Measurements from ENCODE around the gene KIAA0825.
"Not testable (repeated sequence)": the region's sequence is repeated elsewhere in the genome, so short reads cannot be mapped to it uniquely, and the experiment has no call there.

Gene KIAA0825

DNA sequence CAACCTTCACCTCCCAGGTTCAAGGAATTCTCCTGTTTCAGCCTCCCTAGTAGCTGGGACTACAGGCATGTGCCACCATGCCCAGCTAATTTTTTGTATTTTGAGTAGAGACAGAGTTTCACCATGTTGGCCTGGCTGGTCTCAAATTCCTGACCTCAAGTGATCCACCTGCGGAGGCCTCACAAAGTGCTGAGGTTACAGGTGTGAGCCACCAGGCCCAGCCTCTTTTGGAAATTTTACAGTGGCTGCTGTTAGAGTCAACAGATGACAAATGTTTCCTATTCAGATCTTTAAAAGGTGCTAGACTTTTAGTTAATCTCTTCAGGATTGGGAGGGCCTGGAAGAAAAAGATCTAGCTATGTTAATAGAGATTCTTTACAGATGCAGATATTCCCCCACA is 45.1 kb downstream of the KIAA0825 start:
- not testable (repeated sequence) for DNase-seq (ENCODE audit: low read depth)

DNA sequence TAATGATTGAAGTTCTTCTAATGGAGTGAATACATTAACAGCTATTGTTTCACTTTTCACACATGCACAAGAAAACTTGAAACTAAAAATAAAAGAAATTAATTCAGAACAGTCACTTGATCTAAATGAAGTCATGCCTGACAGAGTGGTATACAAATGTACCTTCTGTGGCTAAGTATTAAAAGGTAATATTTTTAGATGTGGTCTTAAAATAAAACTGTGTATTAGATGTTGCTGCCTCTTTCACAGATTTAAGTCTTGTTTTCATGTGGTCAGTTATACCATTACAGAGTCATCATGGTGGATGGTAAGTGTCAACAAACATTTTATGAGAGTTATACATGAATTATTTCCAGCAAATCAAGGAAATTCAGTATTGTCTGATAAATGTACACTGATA is 47.0 kb downstream of the KIAA0825 start:
- DNase-seq (ENCODE audit: low read depth), result no peak

DNA sequence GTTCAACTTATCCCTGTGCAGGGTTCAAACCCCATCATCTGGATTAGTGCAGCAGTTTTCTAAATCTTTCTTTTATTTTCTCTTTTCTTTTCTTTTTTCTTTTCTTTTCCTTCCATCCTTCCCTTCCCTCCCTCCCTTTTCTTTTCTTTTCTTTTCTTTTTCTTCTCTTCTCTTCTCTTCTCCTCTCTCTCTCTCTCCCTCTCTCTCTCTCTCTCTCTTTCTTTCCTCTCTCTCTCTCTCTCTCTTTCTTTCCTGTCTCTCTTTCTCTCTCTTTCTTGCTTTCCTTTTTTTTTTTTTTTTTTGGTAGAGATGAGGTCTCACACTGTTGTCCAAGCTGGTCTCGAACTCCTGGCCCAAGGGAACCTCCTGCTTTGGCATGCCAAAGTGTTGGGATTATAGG is 53.6 kb downstream of the KIAA0825 start:
- no peak for DNase-seq (ENCODE audit: low read depth)

DNA sequence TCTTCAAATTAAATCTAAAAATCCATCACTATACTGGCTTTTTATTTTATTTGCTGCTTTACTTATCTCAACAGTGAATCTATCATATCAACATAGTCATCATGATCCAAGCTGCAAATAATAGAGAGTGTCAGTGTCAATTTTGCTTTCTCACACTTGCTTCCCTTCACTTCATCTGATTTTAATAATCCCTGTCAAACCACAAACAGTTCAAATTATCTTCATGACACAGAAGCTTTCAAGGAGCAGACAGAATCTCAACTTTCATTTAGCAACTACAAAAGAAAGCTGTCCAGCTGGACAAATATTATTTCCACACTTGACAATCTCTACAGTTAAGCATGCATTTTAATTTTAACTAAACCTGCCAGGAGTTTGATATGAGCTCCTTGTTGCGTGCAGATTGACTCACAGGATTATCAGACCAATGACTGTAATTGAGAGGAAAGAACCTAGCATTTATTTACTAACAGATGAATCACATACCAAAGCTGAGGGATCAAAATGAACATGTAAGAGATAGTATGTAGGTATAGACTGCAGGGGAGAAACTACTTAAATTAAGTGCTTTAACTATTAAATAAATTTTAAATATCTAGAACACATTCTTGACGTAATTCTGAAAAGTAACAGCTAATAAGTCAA is 56.0 kb downstream of the KIAA0825 start:
- DNase-seq (ENCODE audit: low read depth), result no peak

DNA sequence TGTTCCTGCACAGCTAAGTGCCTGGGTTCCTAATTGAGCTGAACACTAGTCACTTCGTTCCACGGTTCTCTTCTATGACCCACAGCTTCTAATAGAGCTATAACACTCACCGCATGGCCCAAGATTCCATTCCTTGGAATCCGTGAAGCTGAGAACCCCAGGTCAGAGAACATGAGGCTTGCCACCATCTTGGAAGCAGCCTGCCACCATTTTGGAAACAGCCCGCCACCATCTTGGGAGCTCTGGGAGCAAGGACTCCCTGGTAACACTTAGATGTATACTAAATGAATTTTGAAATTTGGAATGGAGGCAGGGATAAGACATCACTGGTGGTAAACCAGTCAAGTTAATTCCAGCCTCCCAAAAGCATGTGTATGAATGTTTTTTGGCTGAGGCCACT is 60.4 kb downstream of the KIAA0825 start:
- no peak for DNase-seq (ENCODE audit: low read depth)

DNA sequence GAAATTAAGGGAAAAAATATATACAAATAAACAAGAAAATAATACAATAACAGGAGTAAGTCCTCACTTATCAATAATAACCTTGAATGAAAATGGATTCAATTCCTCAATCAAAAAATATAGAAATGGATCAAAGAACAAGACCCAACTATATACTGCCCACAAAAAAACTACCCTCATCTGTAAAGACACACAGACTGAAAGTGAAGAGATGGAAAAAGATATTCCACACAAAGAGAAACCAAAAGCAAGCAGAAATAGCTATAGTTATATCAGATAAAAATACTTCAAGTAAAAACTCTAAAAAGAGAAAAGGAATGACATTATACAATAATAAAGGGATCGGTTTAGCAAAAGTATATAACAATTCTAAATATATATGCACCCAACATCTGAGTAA is 66.5 kb downstream of the KIAA0825 start:
- no peak for DNase-seq (ENCODE audit: low read depth)

DNA sequence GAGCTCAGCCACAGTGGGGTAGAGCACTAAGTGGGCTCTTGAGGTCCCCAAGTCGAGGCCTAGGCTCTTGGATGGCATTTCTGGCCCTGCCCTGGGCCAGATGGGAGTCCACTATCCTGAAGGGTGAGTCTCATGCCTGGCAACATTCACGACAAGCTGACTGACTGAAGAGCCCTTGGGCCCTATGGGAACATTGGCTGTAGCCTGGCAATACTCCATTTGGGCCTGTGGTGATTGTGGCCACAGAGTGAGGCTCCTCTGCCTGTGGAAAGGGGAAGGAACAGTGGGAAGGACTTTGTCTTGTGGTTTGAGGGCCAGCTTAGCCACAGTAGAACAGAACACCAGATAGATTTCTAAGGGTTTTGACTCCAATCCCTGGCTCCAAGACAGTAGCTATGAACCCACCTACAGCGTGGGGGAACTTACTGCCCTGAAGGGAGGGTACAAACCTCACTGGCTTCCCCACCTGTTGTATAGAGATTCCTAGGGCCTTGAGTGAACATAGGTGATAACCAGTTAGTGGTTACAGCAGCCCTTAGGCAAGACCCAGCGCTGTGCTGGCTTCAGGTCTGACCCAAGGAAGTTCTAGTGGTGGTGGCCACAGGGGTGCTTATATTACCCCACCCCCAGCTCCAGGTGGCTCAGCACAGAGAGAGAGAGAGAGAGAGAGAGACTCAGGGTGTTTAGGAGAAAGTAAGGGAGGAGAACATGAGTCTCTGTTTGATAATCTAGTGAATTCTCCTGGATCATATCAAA is 72.4 kb downstream of the KIAA0825 start:
- DNase-seq (ENCODE audit: low read depth), result no peak

DNA sequence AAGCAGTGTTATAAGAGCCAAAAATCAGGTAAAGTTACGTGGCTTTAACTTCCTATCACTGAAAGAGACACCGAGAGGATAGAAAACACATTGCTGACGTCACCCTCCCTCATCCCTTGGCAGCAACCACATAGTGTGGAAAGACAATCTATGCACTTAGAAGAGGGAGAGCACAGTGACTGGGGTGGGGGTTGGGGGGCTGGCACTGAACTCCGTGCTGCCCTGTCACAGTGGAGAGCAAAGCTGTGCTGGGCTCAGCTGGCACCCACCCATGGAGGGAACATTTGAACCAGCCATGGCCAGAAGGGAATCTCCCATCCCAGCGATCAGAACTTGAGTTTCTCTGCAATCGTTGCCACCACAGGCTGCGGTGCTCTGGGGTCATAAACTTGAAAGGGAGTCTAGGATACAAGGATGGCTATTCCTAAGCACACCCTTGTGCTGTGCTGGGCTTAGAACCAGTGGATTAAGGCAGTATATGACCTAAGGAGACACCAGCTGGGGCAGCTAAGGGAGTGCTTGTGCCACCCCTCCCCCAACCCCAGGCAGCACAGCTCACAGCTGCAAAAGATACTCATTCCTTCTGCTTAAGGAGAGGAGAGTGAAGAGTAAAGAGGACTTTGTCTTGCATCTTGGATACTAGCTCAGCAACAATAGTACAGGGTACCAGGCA is 73.4 kb downstream of the KIAA0825 start:
- no peak for DNase-seq (ENCODE audit: low read depth)

DNA sequence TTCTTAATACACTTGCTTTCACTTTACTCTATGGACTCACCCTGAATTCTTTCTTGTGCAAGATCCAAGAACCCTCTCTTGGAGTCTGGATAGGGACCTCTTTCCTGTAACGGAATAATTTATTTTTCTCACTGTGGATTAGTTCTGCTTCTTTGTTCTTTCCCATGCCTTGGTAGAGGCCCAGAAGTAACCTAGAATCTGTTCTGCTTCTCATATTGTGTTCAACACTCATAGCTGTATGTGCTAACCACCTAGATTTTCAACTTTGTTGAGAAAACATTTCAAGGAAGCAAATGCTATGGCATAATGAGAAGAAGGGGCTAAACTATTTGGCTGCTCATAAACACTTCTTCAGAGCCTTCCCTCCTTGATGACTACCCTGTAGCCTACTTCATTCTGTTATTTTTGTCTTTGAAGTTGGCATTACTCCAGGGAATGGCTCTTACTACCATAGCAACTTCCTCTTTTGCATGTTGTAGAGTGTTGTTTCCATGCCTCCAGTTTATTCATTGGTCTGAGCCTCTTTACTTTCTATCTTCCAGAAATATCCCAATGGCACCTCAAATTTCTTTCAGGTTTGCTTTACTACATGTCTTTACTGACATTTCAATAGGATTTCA is 74.3 kb downstream of the KIAA0825 start:
- DNase-seq (ENCODE audit: low read depth), result no peak

DNA sequence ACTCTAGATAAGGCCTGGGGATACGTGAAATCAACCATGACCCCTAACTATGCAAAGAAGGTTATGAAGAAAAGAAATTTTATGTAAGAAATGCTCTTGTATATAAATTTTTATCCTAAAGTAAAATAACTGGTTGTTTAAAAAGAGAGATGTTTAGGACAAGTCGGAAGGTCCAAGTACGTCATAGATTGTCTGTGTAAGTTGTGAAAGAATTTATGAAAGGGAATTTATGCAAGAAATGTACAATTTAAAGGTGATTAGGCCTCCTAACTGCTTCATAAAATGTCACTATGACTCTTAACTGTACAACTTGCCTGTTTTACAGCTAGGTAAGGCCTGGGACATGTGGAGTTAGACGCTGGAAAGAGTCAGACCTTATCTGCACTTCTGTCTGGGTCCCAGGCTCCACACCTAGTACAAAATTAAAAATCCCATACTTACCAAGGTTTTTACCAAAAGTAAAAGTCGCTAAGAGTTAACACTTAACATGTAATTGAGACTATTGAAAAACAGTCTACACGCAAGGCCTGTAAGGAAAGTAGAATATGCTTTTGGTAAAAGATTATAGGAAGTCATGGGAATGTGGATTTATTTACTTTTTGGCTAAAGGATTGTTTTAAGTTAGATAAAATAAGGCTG is 77.4 kb downstream of the KIAA0825 start:
- no peak for DNase-seq (ENCODE audit: low read depth)

DNA sequence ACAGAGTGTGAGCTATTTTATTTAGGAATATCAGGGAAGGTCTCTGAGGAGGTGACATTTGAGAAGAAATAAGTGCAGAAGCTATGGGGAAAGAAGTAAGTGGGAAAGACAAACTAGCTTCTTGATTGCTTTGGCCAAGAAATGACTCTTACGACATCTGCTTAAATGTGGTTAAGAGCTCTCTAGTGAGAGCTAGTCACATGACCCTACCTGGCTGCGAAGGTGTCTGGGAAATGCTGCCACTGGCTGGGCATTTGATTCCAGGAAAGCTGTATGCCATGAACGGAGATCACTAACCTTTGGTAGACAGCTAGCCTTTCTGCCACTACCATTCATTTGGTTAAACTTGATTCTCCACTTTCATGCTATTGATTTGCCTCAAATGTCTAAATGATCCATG is 80.1 kb downstream of the KIAA0825 start:
- DNase-seq (ENCODE audit: low read depth), result no peak

DNA sequence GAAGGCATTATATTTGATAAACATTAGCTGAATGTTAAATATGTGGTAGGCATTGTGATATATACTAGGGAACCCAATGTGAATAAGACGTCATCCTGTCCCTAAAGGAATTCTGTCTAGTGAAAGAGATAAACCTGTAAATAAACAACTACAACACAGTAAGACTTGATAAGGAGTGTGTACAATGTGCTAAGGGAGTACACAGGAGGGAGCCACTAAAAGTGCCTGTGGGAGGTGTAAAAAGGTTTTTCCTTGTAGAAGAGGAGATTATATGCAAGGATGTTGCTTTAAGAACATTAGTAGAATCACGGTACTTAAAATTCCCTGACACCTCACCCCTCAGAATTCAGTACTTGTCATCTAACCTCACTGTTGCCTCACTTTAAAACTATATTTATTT is 91.7 kb downstream of the KIAA0825 start:
- no peak for DNase-seq (ENCODE audit: low read depth)

DNA sequence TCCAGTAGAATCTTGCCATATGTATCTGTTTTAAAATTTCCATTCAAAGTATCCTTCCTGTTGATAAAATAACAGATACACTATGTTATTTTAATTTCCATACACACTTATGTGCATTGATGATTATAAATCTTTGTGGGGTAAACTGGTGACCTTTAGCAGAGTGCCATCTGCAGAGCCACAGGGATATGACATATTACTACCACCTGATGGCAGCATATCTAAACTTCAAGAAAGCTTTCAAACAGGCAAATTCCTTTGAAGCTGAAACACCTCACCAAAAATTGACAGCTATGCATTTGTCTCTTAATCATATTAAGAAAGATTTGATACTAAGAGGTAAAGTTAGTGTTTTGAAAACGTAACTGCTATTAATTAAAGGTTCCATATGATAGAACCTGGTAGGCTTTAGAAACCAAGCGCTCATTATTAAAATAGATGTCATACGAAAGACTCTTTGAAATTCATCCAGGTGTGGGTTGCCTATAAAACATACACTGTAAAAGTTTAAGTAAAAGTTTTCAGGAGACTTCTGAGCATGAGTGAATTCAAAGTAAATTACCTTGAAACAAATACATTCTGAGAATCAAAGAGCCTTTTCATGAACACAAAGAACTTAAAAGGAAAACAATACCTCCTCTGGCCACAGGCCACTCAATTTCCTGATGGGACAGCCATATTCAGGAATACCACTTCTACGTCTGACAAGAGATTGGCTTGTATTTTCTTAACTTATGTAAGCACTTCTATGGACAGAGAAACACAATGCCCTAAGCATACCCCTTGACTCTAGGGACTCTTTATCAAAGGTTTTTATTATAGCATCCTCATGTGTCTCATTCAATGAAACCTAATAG is 93.3 kb downstream of the KIAA0825 start:
- DNase-seq (ENCODE audit: low read depth), result no peak

DNA sequence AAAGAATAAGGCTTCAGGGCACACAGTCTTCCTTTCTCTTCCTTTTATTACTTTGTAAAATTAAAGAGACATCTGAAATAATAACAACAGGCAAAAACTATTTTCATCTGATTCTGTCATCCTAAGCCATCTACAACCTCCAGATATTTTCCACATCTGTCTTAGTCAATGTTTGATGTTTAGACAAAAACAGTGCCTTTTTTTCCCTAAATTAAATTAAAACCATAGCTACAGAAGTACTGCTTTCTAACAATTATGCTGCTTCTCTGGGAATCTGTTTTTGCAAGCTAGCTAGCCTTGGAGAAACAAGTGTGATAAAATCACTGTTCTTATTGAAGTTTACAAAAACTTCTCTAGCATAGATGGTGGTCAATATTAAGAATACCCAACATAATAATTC is 95.4 kb downstream of the KIAA0825 start:
- DNase-seq (ENCODE audit: low read depth), result no peak

DNA sequence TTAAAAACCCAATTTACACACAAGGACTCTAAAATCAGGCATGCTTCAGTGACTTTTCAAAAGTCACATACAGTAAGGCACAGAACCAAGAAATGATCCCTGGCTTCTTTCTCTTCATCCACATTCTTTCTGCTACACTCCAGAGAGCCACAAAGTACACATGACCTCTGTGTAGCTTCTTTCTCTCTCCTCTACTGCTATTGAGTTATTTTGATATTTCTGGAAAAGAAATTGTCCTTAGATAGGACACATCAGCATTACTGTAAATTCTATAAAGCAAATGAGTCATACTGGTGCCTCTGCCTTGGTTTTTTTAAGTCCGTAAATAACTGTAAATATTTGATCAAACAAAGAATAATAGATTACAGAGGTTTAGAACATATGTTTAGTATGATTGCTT is 96.3 kb downstream of the KIAA0825 start:
- no peak for DNase-seq (ENCODE audit: low read depth)

DNA sequence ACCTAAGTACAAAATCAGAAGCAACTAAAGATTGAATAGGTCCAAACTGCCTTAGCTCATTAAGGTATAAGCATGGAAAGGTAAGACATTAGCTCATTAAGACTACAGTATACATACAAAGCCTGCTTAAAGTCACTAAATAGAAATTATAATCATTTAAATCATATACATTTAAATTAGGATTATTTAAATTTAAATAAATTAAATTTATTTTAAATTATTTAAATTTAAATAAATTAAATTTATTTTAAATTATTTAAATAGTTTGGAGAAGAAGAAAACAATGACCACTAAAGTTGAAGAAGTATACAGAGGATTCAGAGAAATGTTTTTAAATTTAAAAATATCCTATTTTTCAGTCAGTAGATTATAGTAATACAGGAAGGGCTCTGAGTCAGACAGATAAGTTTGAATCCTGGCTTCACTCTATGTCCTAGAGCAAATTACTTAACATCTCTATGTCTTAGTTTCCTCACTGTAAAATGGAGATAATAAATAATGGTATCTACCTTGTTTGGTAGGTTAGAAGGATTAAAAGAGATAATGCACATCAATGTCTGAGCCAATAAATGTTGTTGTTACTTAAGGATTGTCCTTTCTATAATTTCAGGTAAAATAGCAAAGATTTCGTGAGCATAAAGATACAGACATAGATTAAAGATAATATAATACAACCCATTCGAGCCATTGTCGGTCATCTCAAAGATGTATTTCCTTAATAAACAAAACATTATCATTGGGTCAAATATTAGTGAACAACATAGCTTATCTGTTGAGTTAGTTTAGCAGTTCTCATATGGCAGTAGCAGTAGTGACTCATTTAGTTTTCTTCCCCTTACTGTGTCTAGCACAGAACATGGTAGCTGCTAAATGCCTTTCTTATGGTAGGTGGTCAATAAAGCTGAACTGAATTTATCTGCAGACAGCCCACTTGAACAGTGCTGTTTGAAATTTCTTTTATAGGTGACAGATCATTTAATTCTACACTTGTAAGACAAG is 100.6 kb downstream of the KIAA0825 start:
- DNase-seq (ENCODE audit: low read depth), result no peak

DNA sequence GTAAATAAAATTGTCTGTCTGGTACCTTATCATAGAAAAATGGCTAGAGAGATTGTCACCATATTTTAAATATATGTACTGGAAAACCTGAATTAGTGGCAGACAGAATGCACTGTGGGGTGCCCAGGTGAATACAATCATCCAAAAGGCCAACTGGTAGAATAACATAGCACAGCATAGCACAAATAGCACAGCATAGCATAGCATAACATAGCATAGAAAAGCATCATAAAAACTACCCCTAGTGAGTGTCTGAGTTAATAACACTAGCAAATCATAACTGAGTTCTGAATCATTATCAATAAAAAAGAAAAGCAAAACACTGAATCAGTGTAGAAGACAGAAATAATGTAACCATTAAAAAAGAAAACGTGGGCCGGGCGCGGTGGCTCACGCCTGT is 102.3 kb downstream of the KIAA0825 start:
- no peak for DNase-seq (ENCODE audit: low read depth)

DNA sequence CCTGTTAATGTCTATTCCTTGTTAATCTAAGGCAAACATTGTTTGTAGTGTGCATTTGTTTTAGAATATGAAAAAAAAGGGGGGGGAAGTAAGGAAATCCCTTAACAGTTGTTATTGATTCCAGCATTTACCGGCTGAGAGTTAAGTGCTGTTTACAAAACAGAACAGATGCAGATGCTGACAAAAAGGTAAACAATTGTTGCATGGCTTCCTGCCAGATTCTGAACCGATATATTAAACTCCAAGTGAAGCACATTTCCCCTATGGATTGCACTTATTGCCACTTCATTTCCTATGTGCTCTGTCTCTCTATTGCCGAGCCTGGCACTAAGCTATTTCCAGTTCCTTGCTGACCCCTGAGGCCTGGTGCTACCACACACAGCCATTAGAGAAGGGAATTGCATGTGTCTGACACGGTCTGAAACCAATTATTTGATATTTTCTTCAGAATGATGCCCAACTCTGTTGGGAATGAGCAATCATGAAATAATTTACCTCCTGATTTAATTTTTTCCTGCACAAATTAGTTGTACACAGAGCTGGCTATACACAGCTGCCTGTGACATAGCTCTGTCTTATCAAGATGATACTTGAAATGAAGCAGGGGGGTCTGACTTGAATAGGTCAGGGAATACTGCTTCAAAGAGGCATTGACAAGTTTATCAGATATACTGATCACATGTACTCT is 109.8 kb downstream of the KIAA0825 start:
- DNase-seq (ENCODE audit: low read depth), result no peak

DNA sequence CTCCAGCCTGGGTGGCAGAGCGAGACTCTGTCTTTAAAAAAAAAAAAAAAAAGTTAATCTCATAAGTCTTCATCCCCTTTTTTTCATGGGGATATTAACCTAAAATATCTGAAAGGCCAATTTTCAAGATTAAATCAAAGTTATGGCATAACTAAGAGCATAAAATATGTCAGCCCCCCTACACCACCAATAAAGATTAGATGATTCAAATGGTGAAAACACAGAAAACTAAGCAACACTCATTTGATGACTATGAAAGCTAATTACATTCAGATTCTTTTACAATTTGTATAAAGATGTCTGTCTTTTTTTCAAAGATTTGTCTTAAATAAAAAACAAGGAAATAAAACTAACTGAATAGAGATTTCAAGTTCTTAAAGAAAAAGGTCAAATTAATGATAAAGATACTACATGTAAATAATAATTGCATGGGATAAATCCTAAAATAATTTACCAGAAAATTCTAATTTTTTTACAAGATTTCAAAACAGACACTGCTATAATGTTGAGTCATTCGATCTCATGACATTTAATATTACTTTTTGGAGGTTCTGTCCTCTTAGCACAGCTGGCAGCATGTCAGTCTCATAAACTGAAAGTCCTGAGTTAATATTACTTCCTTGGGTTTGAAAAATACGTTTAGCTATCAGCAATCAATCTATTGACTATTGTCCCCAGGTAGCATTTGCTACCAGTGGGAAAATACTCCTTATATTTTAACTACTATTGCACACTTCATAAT is 112.9 kb downstream of the KIAA0825 start:
- DNase-seq (ENCODE audit: low read depth), result no peak
